GM23338 (cell line): Measurements from ENCODE around the gene POU2AF2. TPM values are rescaled to one million over a fixed set of nuclear protein-coding genes. Genes with fewer than 3 reads are reported as not detected.

Experiments used
- ATAC-seq: fragments of 200-7000 bp; cut with Tn5 transposase; 3 replicates; pipeline ENCODE4 v1.9.1; 2020
- DNase-seq: peaks from one replicate; pipeline ENCODE4 v3.0.0-alpha.2; 2015; ENCODE audit warnings: low spot score
- H2AFZ ChIP-seq: fragments of 200-600 bp; sonication (generic); 2 replicates; pipeline ENCODE4 v1.8.0; 2016; ENCODE audit warnings: antibody characterized with exemption, mild to moderate bottlenecking, moderate library complexity
- H3F3A ChIP-seq: fragments of 200-600 bp; sonication (generic); replicated peaks from 2 replicates; pipeline ENCODE4 v1.8.0; 2017; ENCODE audit warnings: antibody characterized with exemption, mixed run types, low read depth
- H3K27ac ChIP-seq: fragments of 200-600 bp; sonication (generic); 2 replicates; pipeline ENCODE4 v1.6.1; 2016; ENCODE audit warnings: low read depth
- H3K27me3 ChIP-seq: fragments of 200-600 bp; sonication (generic); 2 replicates; pipeline ENCODE4 v1.8.0; 2016; ENCODE audit warnings: mild to moderate bottlenecking, mixed run types, moderate library complexity; ENCODE audit not compliant: insufficient read depth
- H3K36me3 ChIP-seq: fragments of 200-600 bp; sonication (generic); 2 replicates; pipeline ENCODE4 v1.8.0; 2016; ENCODE audit warnings: mild to moderate bottlenecking; ENCODE audit not compliant: insufficient read depth
- H3K4me1 ChIP-seq: fragments of 200-600 bp; sonication (generic); 2 replicates; pipeline ENCODE4 v1.8.0; 2016; ENCODE audit warnings: mild to moderate bottlenecking, moderate library complexity; ENCODE audit not compliant: insufficient read depth
- H3K4me2 ChIP-seq: fragments of 200-600 bp; sonication (generic); 2 replicates; pipeline ENCODE4 v1.7.1; 2017; ENCODE audit warnings: mixed run types
- H3K4me3 ChIP-seq: fragments of 200-600 bp; sonication (generic); 2 replicates; pipeline ENCODE4 v1.6.1; 2016; ENCODE audit warnings: mixed run types
- H3K79me2 ChIP-seq: fragments of 200-600 bp; sonication (generic); replicated peaks from 2 replicates; pipeline ENCODE4 v1.8.0; 2017; ENCODE audit warnings: mild to moderate bottlenecking; ENCODE audit not compliant: insufficient read depth
- H3K9me2 ChIP-seq: fragments of 200-600 bp; sonication (generic); 2 replicates; pipeline ENCODE4 v1.8.0; 2017; ENCODE audit not compliant: insufficient read depth
- H4K20me1 ChIP-seq: fragments of 200-600 bp; sonication (generic); replicated peaks from 2 replicates; pipeline ENCODE4 v1.8.0; 2017; ENCODE audit warnings: mild to moderate bottlenecking; ENCODE audit not compliant: insufficient read depth
- H3K27ac Mint-ChIP-seq: 2 replicates; pipeline ENCODE4 v1.8.0; 2020; ENCODE audit warnings: inconsistent platforms, mild to moderate bottlenecking, moderate library complexity, mixed read lengths
- H3K27me3 Mint-ChIP-seq: 3 replicates; pipeline ENCODE4 v1.8.0; 2022; ENCODE audit warnings: low read depth, mild to moderate bottlenecking, moderate library complexity, mixed read lengths, inconsistent platforms; ENCODE audit not compliant: insufficient read depth, poor library complexity
- H3K36me3 Mint-ChIP-seq: 3 replicates; pipeline ENCODE4 v1.8.0; 2021; ENCODE audit warnings: low read depth, mild to moderate bottlenecking, inconsistent platforms, moderate library complexity, mixed read lengths
- H3K4me1 Mint-ChIP-seq: 3 replicates; pipeline ENCODE4 v1.8.0; 2020; ENCODE audit warnings: mild to moderate bottlenecking, inconsistent platforms, mixed read lengths
- H3K4me3 Mint-ChIP-seq: 3 replicates; pipeline ENCODE4 v1.8.0; 2021; ENCODE audit warnings: moderate library complexity, mild to moderate bottlenecking, inconsistent platforms, mixed read lengths
- H3K9me3 Mint-ChIP-seq: 3 replicates; pipeline ENCODE4 v1.8.0; 2020; ENCODE audit warnings: moderate library complexity, mild to moderate bottlenecking, inconsistent platforms, mixed read lengths
- CREB1 ChIP-seq: fragments of 250-450 bp; sonication (Bioruptor Pico); IDR thresholded peaks from 2 replicates; pipeline ENCODE4 v1.5.0; 2020; ENCODE audit warnings: low read depth, mild to moderate bottlenecking, moderate library complexity
- EZH2 ChIP-seq: fragments of 200-600 bp; sonication (generic); IDR thresholded peaks from one replicate; pipeline ENCODE4 v1.8.0; 2017; ENCODE audit warnings: antibody characterized with exemption, mild to moderate bottlenecking, low read depth; ENCODE audit not compliant: unreplicated experiment
- EZH2phosphoT487 ChIP-seq: fragments of 200-600 bp; sonication (generic); IDR thresholded peaks from one replicate; pipeline ENCODE4 v1.8.1; 2018; ENCODE audit warnings: antibody characterized with exemption; ENCODE audit not compliant: unreplicated experiment
- JUNB ChIP-seq: IDR thresholded peaks from one replicate; pipeline ENCODE4 v1.6.1; 2016; ENCODE audit warnings: antibody characterized with exemption; ENCODE audit not compliant: unreplicated experiment
- NANOG ChIP-seq: IDR thresholded peaks from 2 replicates; pipeline ENCODE4 v1.6.1; 2016; ENCODE audit warnings: antibody characterized with exemption, borderline replicate concordance
- POLR2AphosphoS5 ChIP-seq: IDR thresholded peaks from 2 replicates; pipeline ENCODE4 v1.6.1; 2016; ENCODE audit warnings: antibody characterized with exemption, low read depth
- STAT1 ChIP-seq: IDR thresholded peaks from one replicate; pipeline ENCODE4 v1.6.1; 2016; ENCODE audit warnings: antibody characterized with exemption; ENCODE audit not compliant: unreplicated experiment
- ZNF114 ChIP-seq: fragments of 250-450 bp; sonication (Bioruptor Pico); IDR thresholded peaks from 2 replicates; pipeline ENCODE4 v1.5.0; 2020; ENCODE audit warnings: mild to moderate bottlenecking, moderate library complexity
- ZNF331 ChIP-seq: fragments of 250-450 bp; sonication (Bioruptor Pico); IDR thresholded peaks from 2 replicates; pipeline ENCODE4 v1.5.0; 2020; ENCODE audit warnings: low read depth, mild to moderate bottlenecking, moderate library complexity
- ZNF462 ChIP-seq: fragments of 250-450 bp; sonication (Bioruptor Pico); IDR thresholded peaks from 2 replicates; pipeline ENCODE4 v1.5.0; 2020; ENCODE audit warnings: mild to moderate bottlenecking, moderate library complexity
- polyA plus RNA-seq: library from polyadenylated mRNA; unstranded; fragments of >200 nt; fragmentation: Nextera tagmentation; extraction: Ambion mirVana; gene quantifications from 2 replicates; pipeline ENCODE4 v1.2.1, GENCODE V29; 2016
- total RNA-seq: library from RNA; depleted of rRNA; stranded (reverse); fragments of >200 nt; shearing (Covaris generic); gene quantifications from 2 replicates; pipeline ENCODE4 v1.2.3, GENCODE V29; 2014
- TF ChIP-seq, protein P1 (sequence below): IDR thresholded peaks from one replicate; pipeline ENCODE4 v1.6.1; 2018; ENCODE audit warnings: antibody characterized with exemption; ENCODE audit not compliant: unreplicated experiment
- TF ChIP-seq, protein P2 (sequence below): IDR thresholded peaks from 2 replicates; pipeline ENCODE4 v1.6.1; 2016; ENCODE audit warnings: antibody characterized with exemption
- TF ChIP-seq, protein P3 (sequence below), 2 experiments: fragments of 200-600 bp in 1 of 2; sonication (generic) in 1 of 2; conservative IDR thresholded peaks; 2 replicates each; pipeline versions ENCODE4 v1.5.1 to v1.6.1; 2016 to 2017; ENCODE audit warnings: antibody characterized with exemption in 2 of 2, low read depth in 2 of 2, mild to moderate bottlenecking in 2 of 2, moderate library complexity in 1 of 2

Gene POU2AF2
- total and polyA plus RNA-seq, 2 experiments from 2014 or later = not detected

DNA sequence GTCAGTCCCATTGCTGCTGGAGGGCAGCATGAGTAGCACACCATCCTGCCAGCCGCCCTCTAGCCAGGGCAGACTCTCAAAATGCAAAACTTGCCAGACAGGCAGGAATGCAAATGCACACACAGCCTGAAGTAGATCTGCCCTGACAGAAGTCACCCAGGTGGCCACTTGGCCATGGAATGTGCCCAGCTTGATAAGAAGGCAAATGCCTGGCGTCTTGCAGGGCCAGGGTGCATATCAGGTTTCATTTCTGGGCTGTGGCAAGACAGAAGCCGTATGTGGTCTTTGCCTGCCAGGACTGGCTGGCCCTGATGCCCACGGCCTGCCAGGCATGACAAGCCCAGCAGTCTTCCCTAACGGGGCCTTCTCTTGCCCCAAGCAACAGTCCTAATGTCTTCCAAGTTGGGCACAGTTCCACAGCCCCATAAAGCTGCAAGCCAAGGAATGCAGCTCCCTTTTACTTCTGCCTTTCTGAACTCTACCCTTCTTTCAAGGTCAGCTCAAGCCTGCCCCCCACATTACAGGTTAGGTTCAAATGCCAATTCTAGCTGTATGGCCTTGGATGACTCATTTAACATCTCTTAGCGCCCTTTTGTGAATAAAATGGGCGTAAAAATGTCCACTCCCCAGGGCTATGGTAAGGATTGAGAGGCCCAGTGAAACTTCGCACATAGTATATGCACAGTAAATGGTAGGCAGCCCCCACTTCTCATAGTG, 82.5 kb downstream of the POU2AF2 start:
- Histone ChIP-seq H3K27me3 (no peaks in the 10 kb centered on the region), H3K36me3 (no peaks in the 10 kb centered on the region), H3K9me2 (no peaks in the 10 kb centered on the region), H4K20me1 (no peaks in the 10 kb centered on the region), H3K4me2 (no peak overlapping the region), H3K4me1 (no peaks in the 10 kb centered on the region), H3K27ac (no peak overlapping the region), H2AFZ (no peak overlapping the region), H3K4me3 (no peak overlapping the region), H3F3A (no peaks in the 10 kb centered on the region), H3K79me2 (no peaks in the 10 kb centered on the region)
- TF ChIP-seq, protein P1, sequence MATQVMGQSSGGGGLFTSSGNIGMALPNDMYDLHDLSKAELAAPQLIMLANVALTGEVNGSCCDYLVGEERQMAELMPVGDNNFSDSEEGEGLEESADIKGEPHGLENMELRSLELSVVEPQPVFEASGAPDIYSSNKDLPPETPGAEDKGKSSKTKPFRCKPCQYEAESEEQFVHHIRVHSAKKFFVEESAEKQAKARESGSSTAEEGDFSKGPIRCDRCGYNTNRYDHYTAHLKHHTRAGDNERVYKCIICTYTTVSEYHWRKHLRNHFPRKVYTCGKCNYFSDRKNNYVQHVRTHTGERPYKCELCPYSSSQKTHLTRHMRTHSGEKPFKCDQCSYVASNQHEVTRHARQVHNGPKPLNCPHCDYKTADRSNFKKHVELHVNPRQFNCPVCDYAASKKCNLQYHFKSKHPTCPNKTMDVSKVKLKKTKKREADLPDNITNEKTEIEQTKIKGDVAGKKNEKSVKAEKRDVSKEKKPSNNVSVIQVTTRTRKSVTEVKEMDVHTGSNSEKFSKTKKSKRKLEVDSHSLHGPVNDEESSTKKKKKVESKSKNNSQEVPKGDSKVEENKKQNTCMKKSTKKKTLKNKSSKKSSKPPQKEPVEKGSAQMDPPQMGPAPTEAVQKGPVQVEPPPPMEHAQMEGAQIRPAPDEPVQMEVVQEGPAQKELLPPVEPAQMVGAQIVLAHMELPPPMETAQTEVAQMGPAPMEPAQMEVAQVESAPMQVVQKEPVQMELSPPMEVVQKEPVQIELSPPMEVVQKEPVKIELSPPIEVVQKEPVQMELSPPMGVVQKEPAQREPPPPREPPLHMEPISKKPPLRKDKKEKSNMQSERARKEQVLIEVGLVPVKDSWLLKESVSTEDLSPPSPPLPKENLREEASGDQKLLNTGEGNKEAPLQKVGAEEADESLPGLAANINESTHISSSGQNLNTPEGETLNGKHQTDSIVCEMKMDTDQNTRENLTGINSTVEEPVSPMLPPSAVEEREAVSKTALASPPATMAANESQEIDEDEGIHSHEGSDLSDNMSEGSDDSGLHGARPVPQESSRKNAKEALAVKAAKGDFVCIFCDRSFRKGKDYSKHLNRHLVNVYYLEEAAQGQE = no peak
- TF ChIP-seq ZNF331 (CRISPR knock-in tag) (no peak), ZNF462 (no peak), STAT1 (no peak), EZH2phosphoT487 (no peak), JUNB (no peak), CREB1 (CRISPR knock-in tag) (no peak), EZH2 (no peak), ZNF114 (CRISPR knock-in tag) (no peak), NANOG (no peak), POLR2AphosphoS5 (no peak)
- TF ChIP-seq, protein P2, sequence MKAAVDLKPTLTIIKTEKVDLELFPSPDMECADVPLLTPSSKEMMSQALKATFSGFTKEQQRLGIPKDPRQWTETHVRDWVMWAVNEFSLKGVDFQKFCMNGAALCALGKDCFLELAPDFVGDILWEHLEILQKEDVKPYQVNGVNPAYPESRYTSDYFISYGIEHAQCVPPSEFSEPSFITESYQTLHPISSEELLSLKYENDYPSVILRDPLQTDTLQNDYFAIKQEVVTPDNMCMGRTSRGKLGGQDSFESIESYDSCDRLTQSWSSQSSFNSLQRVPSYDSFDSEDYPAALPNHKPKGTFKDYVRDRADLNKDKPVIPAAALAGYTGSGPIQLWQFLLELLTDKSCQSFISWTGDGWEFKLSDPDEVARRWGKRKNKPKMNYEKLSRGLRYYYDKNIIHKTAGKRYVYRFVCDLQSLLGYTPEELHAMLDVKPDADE = no peak
- TF ChIP-seq, protein P3, sequence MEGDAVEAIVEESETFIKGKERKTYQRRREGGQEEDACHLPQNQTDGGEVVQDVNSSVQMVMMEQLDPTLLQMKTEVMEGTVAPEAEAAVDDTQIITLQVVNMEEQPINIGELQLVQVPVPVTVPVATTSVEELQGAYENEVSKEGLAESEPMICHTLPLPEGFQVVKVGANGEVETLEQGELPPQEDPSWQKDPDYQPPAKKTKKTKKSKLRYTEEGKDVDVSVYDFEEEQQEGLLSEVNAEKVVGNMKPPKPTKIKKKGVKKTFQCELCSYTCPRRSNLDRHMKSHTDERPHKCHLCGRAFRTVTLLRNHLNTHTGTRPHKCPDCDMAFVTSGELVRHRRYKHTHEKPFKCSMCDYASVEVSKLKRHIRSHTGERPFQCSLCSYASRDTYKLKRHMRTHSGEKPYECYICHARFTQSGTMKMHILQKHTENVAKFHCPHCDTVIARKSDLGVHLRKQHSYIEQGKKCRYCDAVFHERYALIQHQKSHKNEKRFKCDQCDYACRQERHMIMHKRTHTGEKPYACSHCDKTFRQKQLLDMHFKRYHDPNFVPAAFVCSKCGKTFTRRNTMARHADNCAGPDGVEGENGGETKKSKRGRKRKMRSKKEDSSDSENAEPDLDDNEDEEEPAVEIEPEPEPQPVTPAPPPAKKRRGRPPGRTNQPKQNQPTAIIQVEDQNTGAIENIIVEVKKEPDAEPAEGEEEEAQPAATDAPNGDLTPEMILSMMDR (conservative IDR thresholded peaks at IDR 0.05; ENCODE audit: low read depth in 2 of 2) = no peak
- no peaks in the 10 kb centered on the region for H3K9me3 Mint-ChIP-seq
- H3K36me3 Mint-ChIP-seq = no peaks in the 10 kb centered on the region
- ATAC-seq (peak; percentile 22; the same call in 1 of the 3 replicates), DNase-seq (peak; percentile 6)
- H3K27ac Mint-ChIP-seq = no peak overlapping the region
- H3K27me3 Mint-ChIP-seq = peaks cover 2% of the 10 kb centered on the region
- no peaks in the 10 kb centered on the region for H3K4me1 Mint-ChIP-seq
- no peak overlapping the region for H3K4me3 Mint-ChIP-seq
